K562 (cell line): ENCODE results near the gene ZC3H10. TPM values are rescaled to one million over a fixed set of nuclear protein-coding genes. Genes with fewer than 3 reads are reported as not detected.

Experiments used
- BRF2 ChIP-seq: IDR thresholded peaks from 3 replicates; pipeline ENCODE4 v1.6.1; 2011; ENCODE audit warnings: borderline replicate concordance, mild to moderate bottlenecking; ENCODE audit not compliant: insufficient read length, insufficient read depth
- CSDE1 ChIP-seq, 2 experiments: fragments of 450-650 bp; IDR thresholded peaks; 2 replicates each; pipeline ENCODE4 v1.6.1; 2016; ENCODE audit warnings: mild to moderate bottlenecking in 1 of 2
- ETS1 ChIP-seq: conservative IDR thresholded peaks from 2 replicates; pipeline ENCODE4 v1.6.1; 2011; ENCODE audit warnings: low read depth, mild to moderate bottlenecking, low read length; ENCODE audit not compliant: control insufficient read depth
- FOS ChIP-seq: IDR thresholded peaks from 3 replicates; pipeline ENCODE4 v1.6.1; 2011; ENCODE audit not compliant: insufficient read length; ENCODE audit errors: extremely low read depth
- HIVEP1 ChIP-seq: fragments of 250-450 bp; sonication (Bioruptor Pico); IDR thresholded peaks from 2 replicates; pipeline ENCODE4 v1.4.0; 2020; ENCODE audit warnings: mild to moderate bottlenecking
- KLF16 ChIP-seq: IDR thresholded peaks from 2 replicates; pipeline ENCODE4 v1.6.1; 2016; ENCODE audit warnings: antibody characterized with exemption
- MEF2A ChIP-seq: IDR thresholded peaks from 2 replicates; pipeline ENCODE4 v1.6.1; 2011; ENCODE audit warnings: low read depth, mild to moderate bottlenecking, low read length, moderate library complexity; ENCODE audit not compliant: control insufficient read depth
- MTA1 ChIP-seq: fragments of 450-650 bp; IDR thresholded peaks from 2 replicates; pipeline ENCODE4 v1.6.1; 2017; ENCODE audit warnings: borderline replicate concordance
- NCOR1 ChIP-seq: fragments of 450-650 bp; IDR thresholded peaks from 2 replicates; pipeline ENCODE4 v1.6.1; 2016; ENCODE audit warnings: mild to moderate bottlenecking, moderate library complexity
- POLR2H ChIP-seq: IDR thresholded peaks from 2 replicates; pipeline ENCODE4 v1.6.1; 2016; ENCODE audit warnings: missing genetic modification characterization, low read depth, mild to moderate bottlenecking, control low read depth, missing compliant biosample characterization, moderate library complexity
- RFX5 ChIP-seq: IDR thresholded peaks from 2 replicates; pipeline ENCODE4 v1.6.1; 2011; ENCODE audit warnings: low read depth, mild to moderate bottlenecking, improper control_type of control experiment, low read length
- SMAD3 ChIP-seq: fragments of 450-650 bp; formaldehyde crosslinking; conservative IDR thresholded peaks from 2 replicates; pipeline ENCODE4 v1.4.0; 2020; ENCODE audit warnings: mild to moderate bottlenecking
- SNAPC5 ChIP-seq: fragments of 250-450 bp; sonication (Bioruptor Pico); IDR thresholded peaks from 2 replicates; pipeline ENCODE4 v1.8.0; 2021; ENCODE audit warnings: moderate library complexity, mild to moderate bottlenecking, inconsistent platforms
- ZBTB11 ChIP-seq, 3 experiments: fragments of 200-800 bp in 1 of 3; fragments of 250-450 bp in 1 of 3; fragments of 450-650 bp in 1 of 3; sonication (Bioruptor Pico) in 1 of 3; sonication (Bioruptor generic) in 1 of 3; formaldehyde crosslinking in 1 of 3; IDR thresholded peaks; 2 replicates each; pipeline versions ENCODE4 v1.6.1 to v1.8.0; 2016 to 2022; ENCODE audit warnings: mild to moderate bottlenecking in 2 of 3, missing genetic modification characterization in 2 of 3, missing compliant biosample characterization in 1 of 3, moderate library complexity in 1 of 3
- ZNF23 ChIP-seq: fragments of 250-450 bp; sonication (Bioruptor Pico); IDR thresholded peaks from 2 replicates; pipeline ENCODE4 v1.4.0; 2020; ENCODE audit warnings: mild to moderate bottlenecking
- polyA plus RNA-seq, 8 experiments: library from polyadenylated mRNA; depleted of rRNA in 4 of 8; stranded (reverse) in 5 of 8; unstranded in 3 of 8; fragments of >200 nt; fragmentation: Nextera tagmentation in 2 of 8; fragmentation: Illumina TruSeq in 1 of 8; extraction: Ambion mirVana in 2 of 8; extraction: Trizol in 1 of 8; gene quantifications; 2 replicates each; pipeline versions ENCODE4 v1.2.1 to v1.2.3, GENCODE V29; 2011 to 2014; ENCODE audit warnings: inconsistent platforms in 1 of 8, missing spikeins in 1 of 8
- total RNA-seq, 7 experiments: library from RNA; depleted of rRNA in 6 of 7; stranded (reverse); fragments of >200 nt in 6 of 7; fragmentation: Illumina TruSeq in 2 of 7; extraction: Trizol in 2 of 7; gene quantifications; 2 replicates each; pipeline versions ENCODE4 v1.2.1 to v1.2.3, GENCODE V29; 2011 to 2021; ENCODE audit warnings: low replicate concordance in 1 of 7

ZC3H10 gene
- total and polyA plus RNA-seq, 9 of the 15 experiments (the other 6 are each of a cell fraction or from before 2014, with no cell fraction given) = 0.31 to 4.1 (median 1.6) TPM

GRCh38 chr12:56079723-56080555, 38.1 kb upstream of the ZC3H10 start, which contains the start of gene ERBB3 (continued):
- TF ChIP-seq ETS1 (0 out of 2 replicates have a peak, but pooled peaks have one; percentile 4), ZBTB11 (CRISPR knock-in tag; IDR thresholded peaks at IDR 0.05) (no peak), MTA1 (peak; percentile 83; the same call in 1 of the 2 replicates), CSDE1 (IDR thresholded peaks at IDR 0.05) (no peak), HIVEP1 (no peak), SNAPC5 (CRISPR knock-in tag) (no peak), BRF2 (no peak), KLF16 (no peak), RFX5 (no peak), POLR2H (no peak), FOS (no peak), ZNF23 (CRISPR knock-in tag) (no peak), MEF2A (no peak), NCOR1 (no peak), SMAD3 (no peak)
